Stomach (tissue), 9 donors: Measurements from ENCODE around the gene BICD1. TPM values are rescaled to one million over a fixed set of nuclear protein-coding genes. Genes with fewer than 3 reads are reported as not detected.

ENCODE experiments used
- DNase-seq, 2 donors: peaks; one replicate each; pipeline versions ENCODE4 v3.0.0 to v3.0.0-alpha.2; 2013 to 2019
- H3K27ac ChIP-seq, 5 donors: fragments of 200-600 bp in 4 of 5; sonication (generic) in 4 of 5; one replicate each; pipeline ENCODE4 v1.5.1; 2013 to 2019; ENCODE audit warnings: mild to moderate bottlenecking in 1 of 5, moderate library complexity in 1 of 5
- H3K27me3 ChIP-seq, 3 donors: fragments of 200-600 bp; sonication (generic); one replicate each; pipeline ENCODE4 v1.5.1; 2017 to 2019; ENCODE audit warnings: mixed run types in 1 of 3
- H3K36me3 ChIP-seq, 4 donors: fragments of 200-600 bp; sonication (generic); 1 replicate in 3 of 4; 2 replicates in 1 of 4; pipeline ENCODE4 v1.5.1; 2016 to 2019
- H3K4me1 ChIP-seq, 4 donors: fragments of 200-600 bp; sonication (generic); one replicate each; pipeline ENCODE4 v1.5.1; 2016 to 2019
- H3K4me3 ChIP-seq, 4 donors: fragments of 200-600 bp; sonication (generic) in 3 of 4; one replicate each; pipeline ENCODE4 v1.5.1; 2016 to 2019; ENCODE audit warnings: mild to moderate bottlenecking in 1 of 4
- H3K9me3 ChIP-seq, 4 donors: fragments of 200-600 bp; sonication (generic); one replicate each; pipeline ENCODE4 v1.5.1; 2016 to 2019
- CTCF ChIP-seq, 7 experiments: fragments of 450-650 bp in 4 of 7; fragments of 200-600 bp in 3 of 7; sonication (generic) in 3 of 7; IDR thresholded peaks; one replicate each; pipeline ENCODE4 v1.5.1; 2016 to 2019; ENCODE audit warnings: antibody characterized with exemption in 7 of 7, control low read depth in 2 of 7, mild to moderate bottlenecking in 1 of 7
- EP300 ChIP-seq: sonication (generic); formaldehyde crosslinking; IDR thresholded peaks from one replicate; pipeline ENCODE4 v1.6.1; 2017; ENCODE audit warnings: antibody characterized with exemption
- POLR2A ChIP-seq, 4 donors: fragments of 450-650 bp; IDR thresholded peaks; one replicate each; pipeline ENCODE4 v1.6.1; 2016; ENCODE audit warnings: antibody characterized with exemption in 4 of 4, control low read depth in 2 of 4, mild to moderate bottlenecking in 1 of 4, moderate library complexity in 1 of 4
- POLR2AphosphoS5 ChIP-seq, 3 donors: sonication (generic); formaldehyde crosslinking; IDR thresholded peaks; one replicate each; pipeline ENCODE4 v1.6.1; 2016; ENCODE audit warnings: antibody characterized with exemption in 3 of 3
- WGBS, 5 donors: extraction: QIAGEN DNeasy Blood & Tissue Kit in 3 of 5; methylation state at CpG; one replicate each; pipeline versions ENCODE4 v1.1.5 to v1.1.7; 2013 to 2018; 5-methylcytosine and 5-hydroxymethylcytosine counted together
- intact Hi-C: fragments of 100-400 bp; cut with DNase I; formaldehyde crosslinking; loops from one replicate; pipeline ENCODE4 v1.15.1; 2023; ENCODE audit warnings: low total_unique reads
- polyA plus RNA-seq, 3 donors: library from polyadenylated mRNA; stranded (reverse); fragments of 200-250 nt; gene quantifications; one replicate each; pipeline ENCODE4 v1.2.3, GENCODE V29; 2013
- total RNA-seq, 5 donors: library from RNA; depleted of rRNA; stranded (reverse); fragments of >200 nt; gene quantifications; one replicate each; pipeline versions ENCODE4 v1.1.0 to v1.2.3, GENCODE V29; 2014 to 2016
- donor health status: healthy with polysubstance abuse.
- donor health status: Bipolar disorder and iron deficiency.
- donor health status: healthy.

Gene BICD1
- total and polyA plus RNA-seq, 8 donors: 1.6 to 17.3 (median 2.1) TPM

DNA sequence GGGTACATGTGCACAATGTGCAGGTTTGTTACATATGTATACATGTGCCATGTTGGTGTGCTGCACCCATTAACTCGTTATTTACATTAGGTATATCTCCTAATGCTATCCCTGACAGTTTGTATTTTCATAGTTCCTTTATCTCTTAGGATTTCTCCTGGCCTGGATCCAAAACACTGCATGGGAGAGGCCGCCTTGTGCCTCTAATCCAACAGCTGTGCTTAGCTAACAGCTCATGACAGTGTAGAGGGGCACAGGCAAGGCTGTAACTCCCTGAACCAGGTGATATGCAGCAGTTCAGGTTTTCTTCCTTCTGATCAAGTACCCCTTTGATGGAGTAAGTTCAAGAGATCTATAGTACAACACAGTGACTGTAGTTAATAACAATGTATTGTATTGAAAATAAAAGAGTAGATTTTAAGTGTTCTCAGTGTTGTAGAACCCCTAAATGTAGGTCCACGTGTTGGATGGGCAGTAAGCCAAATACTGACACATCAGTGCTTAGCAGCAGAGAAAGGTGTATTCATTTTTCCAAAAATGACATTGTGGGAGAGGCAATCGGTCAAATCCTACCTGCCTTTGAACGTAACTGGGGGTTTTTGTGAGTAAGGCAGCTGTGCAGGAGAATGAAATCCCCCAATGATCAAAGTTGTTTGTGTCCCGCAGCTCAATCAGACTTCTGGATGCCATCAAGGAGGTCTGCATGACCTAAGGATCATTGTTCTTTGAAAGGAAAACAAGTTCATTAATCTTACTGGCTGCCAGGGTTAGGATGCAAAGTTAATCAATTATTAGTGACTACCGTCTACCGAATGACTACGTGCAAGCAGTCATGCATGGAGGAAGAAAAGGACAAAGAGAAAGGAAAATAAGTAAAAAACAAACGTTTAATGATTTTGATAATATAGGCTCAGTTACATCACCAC is 203.4 kb downstream of the BICD1 start:
- peak in 1 of 2 donors; percentile 73 for DNase-seq
- peaks cover 0 to 9% (median 7%) of the 10 kb centered on the region in 4 donors for H3K36me3 ChIP-seq
- H3K27ac ChIP-seq: no peak overlapping the region

GRCh38 chr12:32312049-32312670 is 205.5 kb downstream of the BICD1 start:
- no peak overlapping the region for H3K27ac ChIP-seq
- no peaks in the 10 kb centered on the region for H3K36me3 ChIP-seq
- no peaks in the 10 kb centered on the region for H3K9me3 ChIP-seq
- intact Hi-C loops: loop anchor here (10.0 kb wide), 1 partner anchor 657 kb away; the partner anchor contains the start of gene ETFBKMT
- H3K4me1 ChIP-seq: peaks cover 0 to 5% (median 0%) of the 10 kb centered on the region in 4 donors
- WGBS, 5 donors: 81 to 95% (median 89%) methylated on average over 2 of the region's 2 CpGs
- peak in 1 of 2 donors; percentile 82 for DNase-seq
- H3K27me3 ChIP-seq: no peaks in the 10 kb centered on the region
- TF ChIP-seq CTCF (IDR thresholded peaks at IDR 0.05) (peak in 3 of 7 experiments; percentile 31 to 43 (median 40)), POLR2AphosphoS5 (IDR thresholded peaks at IDR 0.05) (no peak)
- no peak overlapping the region for H3K4me3 ChIP-seq

More for the DNA sequence above, 203.4 kb downstream of the BICD1 start:
- WGBS, 5 donors: 46 to 57% (median 50%) methylated on average over 10 of the region's 10 CpGs
- Histone ChIP-seq H3K9me3 (no peaks in the 10 kb centered on the region), H3K4me1 (peaks cover 0 to 5% (median 0%) of the 10 kb centered on the region in 4 donors), H3K4me3 (no peak overlapping the region), H3K27me3 (no peaks in the 10 kb centered on the region)
- intact Hi-C loops: loop anchor here (10.0 kb wide), 1 partner anchor 655 kb away; the partner anchor contains the start of gene ETFBKMT
- TF ChIP-seq POLR2AphosphoS5 (IDR thresholded peaks at IDR 0.05) (no peak), CTCF (IDR thresholded peaks at IDR 0.05) (no peak), POLR2A (IDR thresholded peaks at IDR 0.05) (no peak), EP300 (no peak)

- Histone ChIP-seq H3K36me3 (no peaks in the 10 kb centered on the region), H3K27ac (no peak overlapping the region), H3K4me1 (peaks cover 0 to 9% (median 7%) of the 10 kb centered on the region in 4 donors), H3K9me3 (no peaks in the 10 kb centered on the region), H3K4me3 (no peak overlapping the region), H3K27me3 (no peaks in the 10 kb centered on the region)
- WGBS, 5 donors: 42 to 81% (median 66%) methylated on average over 7 of the region's 7 CpGs
- DNase-seq: peak in 1 of 2 donors; percentile 27
- intact Hi-C loops: no loop called here
- no peak for TF ChIP-seq EP300
- TF ChIP-seq POLR2AphosphoS5 (IDR thresholded peaks at IDR 0.05): no peak
- TF ChIP-seq CTCF (IDR thresholded peaks at IDR 0.05): no peak
- TF ChIP-seq POLR2A (IDR thresholded peaks at IDR 0.05): no peak
Observed at GRCh38 chr12:32322354-32322753, 215.7 kb downstream of the BICD1 start.

DNA sequence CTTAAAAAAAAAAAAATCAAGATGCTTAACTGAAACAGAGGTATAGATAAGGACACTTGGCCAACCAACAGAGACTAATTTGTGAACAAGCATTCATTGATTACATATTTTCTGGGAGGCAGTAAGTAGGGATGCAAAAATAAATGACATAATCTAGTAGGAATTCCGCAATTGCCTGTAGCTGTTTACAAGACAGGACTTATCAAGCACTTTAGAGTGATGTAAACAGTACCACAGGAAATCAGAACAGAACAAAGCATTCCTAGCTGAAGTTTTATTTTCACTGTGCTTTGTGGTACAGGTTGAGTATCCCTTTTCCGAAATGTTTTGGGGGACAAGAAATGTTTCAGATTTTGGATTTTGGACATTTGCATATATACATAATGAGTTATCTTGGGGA is 224.5 kb downstream of the BICD1 start:
- H3K9me3 ChIP-seq: no peaks in the 10 kb centered on the region
- no peaks in the 10 kb centered on the region for H3K27me3 ChIP-seq
- H3K27ac ChIP-seq: no peak overlapping the region
- peaks cover 0 to 4% (median 0%) of the 10 kb centered on the region in 4 donors for H3K4me1 ChIP-seq
- intact Hi-C loops: no loop called here
- TF ChIP-seq POLR2A (IDR thresholded peaks at IDR 0.05) (no peak), CTCF (IDR thresholded peaks at IDR 0.05) (no peak), EP300 (no peak), POLR2AphosphoS5 (IDR thresholded peaks at IDR 0.05) (no peak)
- H3K4me3 ChIP-seq: no peak overlapping the region
- WGBS, 5 donors: 55 to 73% (median 66%) methylated on average over 2 of the region's 2 CpGs
- DNase-seq: no peak
- H3K36me3 ChIP-seq: peaks cover 0 to 15% (median 7%) of the 10 kb centered on the region in 4 donors
